ENCODE measurements around the gene STEAP1B. TPM values are rescaled to one million over a fixed set of nuclear protein-coding genes. Genes with fewer than 3 reads are reported as not detected.
A peak's percentile ranks its signal among the peaks of the same experiment; 100 is the strongest.
"Not testable (repeated sequence)": the region's sequence is repeated elsewhere in the genome, so short reads cannot be mapped to it uniquely, and the experiment has no call there.

The STEAP1B gene
- polyA plus RNA-seq, 6 donors from 2014 or later = 5.3 to 37.3 (median 30.2) TPM

DNA sequence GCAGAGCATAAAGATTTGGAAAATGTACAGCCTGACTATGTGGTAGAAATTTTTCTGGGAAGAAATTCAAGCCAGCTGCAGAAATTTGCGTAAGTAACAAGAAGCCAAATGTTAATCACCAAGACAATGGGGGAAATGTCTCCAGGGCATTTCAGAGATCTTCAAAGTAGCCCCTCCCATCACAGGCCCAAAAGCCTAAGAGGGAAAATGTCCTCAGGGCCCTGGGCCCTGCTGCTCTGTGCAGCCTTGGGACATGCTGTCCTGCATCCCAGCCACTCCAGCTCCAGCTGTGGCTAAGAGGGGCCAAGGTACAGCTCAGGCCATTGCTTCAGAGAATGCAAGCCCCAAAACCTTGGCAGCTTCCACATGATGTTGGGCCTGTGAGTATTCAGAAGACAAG is 19.6 kb upstream of the STEAP1B start:
- H3K36me3 Mint-ChIP-seq = peaks cover 0 to 11% of the 10 kb centered on the region in 2 donors
- H3K4me1 Mint-ChIP-seq = peaks cover 13 to 40% (median 16%) of the 10 kb centered on the region in 3 donors
- H3K4me3 Mint-ChIP-seq; ATAC-seq (ENCODE audit: low read depth in 2 of 2); H3K27ac Mint-ChIP-seq; H3K27me3 Mint-ChIP-seq; DNase-seq: not testable (repeated sequence)
- H3K9me3 Mint-ChIP-seq = peaks cover 0 to 19% (median 11%) of the 10 kb centered on the region in 7 donors

- Mint-ChIP-seq H3K4me3 (peak overlapping the region in 1 of 8 donors; percentile 10), H3K4me1 (peaks cover 0 to 26% (median 8%) of the 10 kb centered on the region in 3 donors), H3K9me3 (peaks cover 0 to 19% (median 11%) of the 10 kb centered on the region in 7 donors)
- not testable (repeated sequence) for DNase-seq; H3K27ac Mint-ChIP-seq; H3K36me3 Mint-ChIP-seq; H3K27me3 Mint-ChIP-seq; ATAC-seq (ENCODE audit: low read depth in 2 of 2)
Observed at GRCh38 chr7:22516950-22517349, 17.0 kb upstream of the STEAP1B start.

DNA sequence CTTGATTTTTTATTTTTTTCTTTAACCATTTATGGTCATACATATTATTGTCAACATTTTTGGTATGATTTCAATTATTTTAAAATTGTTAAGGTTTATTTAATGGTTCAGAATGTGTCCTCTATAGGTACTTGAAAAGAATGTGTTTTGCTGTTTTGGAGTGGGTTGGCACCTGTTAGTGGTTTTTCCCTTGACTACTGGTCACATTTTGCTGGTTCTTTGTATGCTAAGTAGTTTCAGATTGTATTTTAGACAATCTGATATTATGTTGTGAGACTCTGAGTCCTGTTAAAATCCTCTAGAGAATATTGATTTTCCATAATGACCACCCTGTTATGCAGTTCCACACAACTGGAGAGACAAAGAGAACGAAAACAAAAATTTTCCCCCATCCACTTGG is 15.0 kb upstream of the STEAP1B start:
- not testable (repeated sequence) for H3K36me3 Mint-ChIP-seq; DNase-seq; ATAC-seq (ENCODE audit: low read depth in 2 of 2); H3K4me3 Mint-ChIP-seq; H3K27ac Mint-ChIP-seq; H3K27me3 Mint-ChIP-seq
- H3K4me1 Mint-ChIP-seq = peaks cover 0 to 26% (median 8%) of the 10 kb centered on the region in 3 donors
- H3K9me3 Mint-ChIP-seq = peaks cover 0 to 10% (median 6%) of the 10 kb centered on the region in 7 donors

- DNase-seq; H3K36me3 Mint-ChIP-seq; H3K9me3 Mint-ChIP-seq; H3K4me1 Mint-ChIP-seq; ATAC-seq (ENCODE audit: low read depth in 2 of 2); H3K27me3 Mint-ChIP-seq; H3K27ac Mint-ChIP-seq: not testable (repeated sequence)
- peak overlapping the region in 1 of 8 donors; percentile 74 for H3K4me3 Mint-ChIP-seq
Observed at GRCh38 chr7:22507320-22507719, 7.3 kb upstream of the STEAP1B start.

GRCh38 chr7:22506316-22507020 is 6.5 kb upstream of the STEAP1B start:
- not testable (repeated sequence) for H3K4me1 Mint-ChIP-seq; H3K9me3 Mint-ChIP-seq; H3K4me3 Mint-ChIP-seq; DNase-seq; H3K27me3 Mint-ChIP-seq; ATAC-seq (ENCODE audit: low read depth in 2 of 2); H3K36me3 Mint-ChIP-seq
- peak overlapping the region in 1 of 6 donors; percentile 54 for H3K27ac Mint-ChIP-seq

GRCh38 chr7:22504519-22504918 is 4.5 kb upstream of the STEAP1B start:
- not testable (repeated sequence) for H3K36me3 Mint-ChIP-seq; H3K4me1 Mint-ChIP-seq; H3K27ac Mint-ChIP-seq; H3K9me3 Mint-ChIP-seq; ATAC-seq (ENCODE audit: low read depth in 2 of 2); DNase-seq; H3K4me3 Mint-ChIP-seq
- H3K27me3 Mint-ChIP-seq = peaks cover 0 to 10% (median 0%) of the 10 kb centered on the region in 3 donors

DNA sequence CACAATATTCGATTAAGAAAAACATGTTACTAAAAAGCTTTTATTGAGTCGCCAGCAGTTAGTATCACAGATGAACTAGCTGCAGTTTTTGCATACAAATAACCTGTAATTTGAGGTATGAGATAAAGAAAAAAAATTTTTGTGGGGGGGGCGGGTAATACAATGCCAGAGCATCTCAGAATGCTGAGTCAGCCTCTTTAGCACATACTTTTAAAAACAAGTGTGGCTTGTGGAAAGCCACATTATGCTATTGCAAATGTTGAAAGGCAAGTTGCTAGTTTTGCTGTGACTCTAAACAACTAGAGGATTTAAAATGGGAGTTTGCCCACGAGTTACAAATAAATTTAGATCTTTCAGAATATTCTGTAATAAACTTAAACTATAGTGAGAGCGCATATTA is 2.1 kb upstream of the STEAP1B start:
- not testable (repeated sequence) for H3K4me1 Mint-ChIP-seq; H3K27ac Mint-ChIP-seq; ATAC-seq (ENCODE audit: low read depth in 2 of 2); H3K4me3 Mint-ChIP-seq; H3K36me3 Mint-ChIP-seq; DNase-seq; H3K9me3 Mint-ChIP-seq
- H3K27me3 Mint-ChIP-seq = peaks cover 0 to 16% (median 0%) of the 10 kb centered on the region in 3 donors

DNA sequence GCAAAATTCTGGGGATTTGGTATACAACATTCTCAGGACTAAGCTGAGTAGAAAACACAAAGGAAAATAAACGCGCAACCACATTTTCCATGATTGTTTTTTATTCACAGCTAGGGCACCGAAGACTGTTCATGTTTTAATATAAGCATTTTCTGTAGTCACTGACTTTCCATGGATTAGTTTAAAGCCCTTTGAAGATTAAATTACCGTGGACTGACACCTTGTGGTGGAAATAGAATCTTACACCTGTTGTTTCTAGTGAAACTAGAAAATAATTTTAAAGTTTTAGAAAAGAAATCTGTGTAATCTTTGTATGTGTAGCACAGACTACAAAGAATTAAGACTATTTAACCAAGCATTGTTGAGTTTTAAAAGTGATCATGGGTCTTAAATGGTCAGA is 1.3 kb upstream of the STEAP1B start:
- H3K9me3 Mint-ChIP-seq; ATAC-seq (ENCODE audit: low read depth in 2 of 2): not testable (repeated sequence)
- peak overlapping the region in 1 of 6 donors; percentile 27 for H3K27ac Mint-ChIP-seq

DNA sequence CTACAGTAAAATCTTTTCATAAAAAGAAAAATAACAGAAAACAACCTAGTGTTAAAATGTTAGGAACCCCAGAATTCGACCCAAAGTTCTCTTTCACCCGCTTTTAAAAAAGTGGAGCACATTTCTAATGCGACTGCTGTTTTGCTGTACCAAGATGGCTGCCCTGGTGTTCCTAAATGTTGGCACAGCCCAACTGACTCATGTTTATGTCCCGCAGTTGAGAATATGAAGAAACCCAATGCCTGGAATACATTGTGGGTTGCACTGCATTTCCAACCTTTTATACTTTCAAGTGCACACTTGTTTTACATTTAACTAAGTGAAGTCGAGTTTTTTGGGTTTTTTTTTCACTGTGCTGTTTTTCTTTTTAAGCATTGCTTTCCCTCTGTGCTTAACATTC is 944 bp downstream of the STEAP1B start:
- DNase-seq = no peak
- H3K9me3 Mint-ChIP-seq = no peaks in the 10 kb centered on the region
- H3K36me3 Mint-ChIP-seq = no peaks in the 10 kb centered on the region
- H3K27ac Mint-ChIP-seq = no peak overlapping the region
- no peak for ATAC-seq (ENCODE audit: low read depth in 2 of 2)
- peak overlapping the region in 1 of 8 donors; percentile 66 for H3K4me3 Mint-ChIP-seq
- H3K4me1 Mint-ChIP-seq = peaks cover 0 to 4% (median 3%) of the 10 kb centered on the region in 3 donors
- H3K27me3 Mint-ChIP-seq = peaks cover 0 to 16% (median 0%) of the 10 kb centered on the region in 3 donors

More for the DNA sequence above, 1.3 kb upstream of the STEAP1B start:
- not testable (repeated sequence) for DNase-seq, H3K4me1 Mint-ChIP-seq, H3K36me3 Mint-ChIP-seq
- Mint-ChIP-seq H3K27me3 (peaks cover 0 to 16% (median 0%) of the 10 kb centered on the region in 3 donors), H3K4me3 (peak overlapping the region in 2 of 8 donors; percentile 36 to 53)

GRCh38 chr7:22496912-22497311 is 3.1 kb downstream of the STEAP1B start:
- not testable (repeated sequence) for H3K9me3 Mint-ChIP-seq; H3K4me3 Mint-ChIP-seq; ATAC-seq (ENCODE audit: low read depth in 2 of 2); H3K27ac Mint-ChIP-seq; H3K4me1 Mint-ChIP-seq; DNase-seq; H3K36me3 Mint-ChIP-seq
- peaks cover 0 to 16% (median 0%) of the 10 kb centered on the region in 3 donors for H3K27me3 Mint-ChIP-seq

DNA sequence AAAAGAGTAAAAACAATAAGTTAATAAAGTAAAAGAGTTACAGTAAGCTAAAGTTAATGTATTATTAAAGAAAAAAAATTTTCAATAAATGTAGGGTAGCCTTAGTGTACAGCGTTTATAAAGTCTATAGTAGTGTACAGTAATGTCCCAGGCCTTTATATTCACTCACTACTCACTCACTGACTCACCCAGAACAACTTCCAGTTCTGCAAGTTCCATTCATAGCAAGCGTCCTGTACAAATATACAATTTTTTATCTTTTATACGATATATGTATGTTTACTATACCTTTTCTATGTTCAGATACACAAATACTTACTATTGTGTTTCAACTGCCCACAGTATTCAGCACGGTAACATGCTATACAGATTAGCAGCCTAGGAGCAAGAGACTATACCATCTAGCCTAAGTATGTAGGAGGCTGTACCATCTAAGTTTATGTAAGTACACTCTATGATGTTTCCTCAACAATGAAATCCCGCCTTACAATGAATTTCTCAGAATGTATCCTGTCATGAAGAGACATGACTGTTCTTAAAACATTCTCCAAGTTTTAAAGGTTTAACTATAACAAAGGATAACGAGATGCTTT is 3.6 kb downstream of the STEAP1B start:
- not testable (repeated sequence) for H3K4me3 Mint-ChIP-seq; H3K4me1 Mint-ChIP-seq; H3K27ac Mint-ChIP-seq; DNase-seq; ATAC-seq (ENCODE audit: low read depth in 2 of 2); H3K36me3 Mint-ChIP-seq; H3K9me3 Mint-ChIP-seq
- peaks cover 0 to 16% (median 0%) of the 10 kb centered on the region in 3 donors for H3K27me3 Mint-ChIP-seq

DNA sequence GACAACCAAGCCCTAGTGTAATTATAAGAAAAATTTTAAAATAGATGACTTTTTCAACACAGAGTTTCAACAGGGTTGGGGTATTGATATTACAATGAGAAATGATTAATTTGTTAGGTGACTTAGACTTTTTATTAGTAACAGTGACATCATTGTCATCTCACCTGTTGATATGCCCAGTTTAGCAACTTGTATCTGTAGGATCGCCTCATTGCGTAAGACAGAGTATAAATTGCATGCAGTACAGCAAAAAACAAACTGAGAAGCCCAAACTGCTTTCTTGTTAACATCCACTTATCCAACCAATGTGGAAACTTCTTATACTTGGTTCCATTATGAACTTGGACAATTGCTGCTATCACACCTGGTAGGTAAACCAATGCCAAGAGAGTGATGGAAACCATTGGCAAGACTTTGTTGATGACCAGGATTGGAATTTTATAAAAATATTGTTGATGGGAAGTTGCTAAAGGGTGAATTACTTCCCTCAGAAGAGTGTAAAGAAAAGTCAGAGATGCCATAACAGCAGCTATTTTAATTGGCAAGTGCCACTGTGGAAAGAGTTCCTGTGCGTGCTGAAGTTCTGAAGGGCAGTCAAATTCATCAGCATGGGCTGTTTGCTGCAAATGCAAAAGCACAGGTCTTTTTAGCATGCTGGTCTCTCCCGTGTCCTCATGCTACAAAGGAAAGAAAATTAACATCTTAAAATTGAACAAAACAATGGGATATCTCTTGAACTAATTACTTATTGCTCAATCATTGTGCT is 6.6 kb downstream of the STEAP1B start:
- not testable (repeated sequence) for H3K4me1 Mint-ChIP-seq; ATAC-seq (ENCODE audit: low read depth in 2 of 2); H3K4me3 Mint-ChIP-seq; DNase-seq; H3K27me3 Mint-ChIP-seq; H3K9me3 Mint-ChIP-seq; H3K27ac Mint-ChIP-seq; H3K36me3 Mint-ChIP-seq

- no peaks in the 10 kb centered on the region for H3K27me3 Mint-ChIP-seq
- peaks cover under 1 to 9% of the 10 kb centered on the region in 2 donors for H3K36me3 Mint-ChIP-seq
- no peak overlapping the region for H3K4me3 Mint-ChIP-seq
- H3K4me1 Mint-ChIP-seq = peaks cover 3 to 9% (median 8%) of the 10 kb centered on the region in 3 donors
- H3K27ac Mint-ChIP-seq = no peak overlapping the region
- DNase-seq = peak; percentile 61
- peak; percentile 63 to 76 for ATAC-seq (ENCODE audit: low read depth in 2 of 2)
- H3K9me3 Mint-ChIP-seq = no peaks in the 10 kb centered on the region
Observed at GRCh38 chr7:22488643-22489462, 11.1 kb downstream of the STEAP1B start.
